ENCODE measurements around the gene CAPNS1.
"Not testable (repeated sequence)": the region's sequence is repeated elsewhere in the genome, so short reads cannot be mapped to it uniquely, and the experiment has no call there.

The CAPNS1 gene

DNA sequence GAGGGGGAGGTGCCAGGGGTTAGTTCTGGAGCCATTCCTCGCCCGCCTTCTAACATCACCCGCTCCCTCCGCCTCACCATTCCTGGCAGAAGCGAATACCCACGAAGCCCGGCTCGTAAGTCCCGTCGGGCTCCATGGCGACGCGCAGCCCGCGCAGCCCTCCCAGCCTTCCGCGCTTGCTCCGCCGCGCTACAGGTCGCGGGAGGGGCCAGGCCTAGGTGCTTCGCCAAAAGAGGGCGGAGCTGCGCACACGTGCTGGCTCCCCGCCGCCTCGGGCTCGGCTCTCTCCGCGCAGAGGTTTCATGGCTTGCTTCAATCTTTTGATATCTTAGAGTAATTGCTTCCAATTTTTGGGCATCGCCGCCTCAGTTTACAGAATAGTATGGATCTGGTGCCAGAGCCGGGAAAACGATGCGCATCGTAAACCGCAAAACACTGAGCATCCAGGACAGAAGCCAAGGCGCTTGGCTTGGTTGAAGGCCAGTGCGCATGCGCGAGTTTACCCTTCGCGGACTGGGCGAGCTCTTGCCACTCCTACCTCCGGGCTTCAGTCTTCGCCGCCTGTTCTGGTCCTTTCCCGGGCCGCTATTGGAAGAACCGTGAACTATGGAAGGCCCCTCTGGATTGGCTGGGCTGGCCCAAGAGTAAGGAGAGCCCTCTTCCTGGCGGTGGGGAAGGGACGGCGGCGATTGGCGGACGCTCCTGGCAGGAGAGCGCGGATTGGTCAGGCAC lies 25.0 kb upstream of the CAPNS1 start, which contains the start of gene POLR2I:
Gene POLR2I, minus strand, starts transcription at position 155 of the 732 bp plus-strand sequence. Its CDS starts 19 bp downstream, at position 136.
- peak; percentile 100 for DNase-seq (ENCODE audit: low spot score)

DNA sequence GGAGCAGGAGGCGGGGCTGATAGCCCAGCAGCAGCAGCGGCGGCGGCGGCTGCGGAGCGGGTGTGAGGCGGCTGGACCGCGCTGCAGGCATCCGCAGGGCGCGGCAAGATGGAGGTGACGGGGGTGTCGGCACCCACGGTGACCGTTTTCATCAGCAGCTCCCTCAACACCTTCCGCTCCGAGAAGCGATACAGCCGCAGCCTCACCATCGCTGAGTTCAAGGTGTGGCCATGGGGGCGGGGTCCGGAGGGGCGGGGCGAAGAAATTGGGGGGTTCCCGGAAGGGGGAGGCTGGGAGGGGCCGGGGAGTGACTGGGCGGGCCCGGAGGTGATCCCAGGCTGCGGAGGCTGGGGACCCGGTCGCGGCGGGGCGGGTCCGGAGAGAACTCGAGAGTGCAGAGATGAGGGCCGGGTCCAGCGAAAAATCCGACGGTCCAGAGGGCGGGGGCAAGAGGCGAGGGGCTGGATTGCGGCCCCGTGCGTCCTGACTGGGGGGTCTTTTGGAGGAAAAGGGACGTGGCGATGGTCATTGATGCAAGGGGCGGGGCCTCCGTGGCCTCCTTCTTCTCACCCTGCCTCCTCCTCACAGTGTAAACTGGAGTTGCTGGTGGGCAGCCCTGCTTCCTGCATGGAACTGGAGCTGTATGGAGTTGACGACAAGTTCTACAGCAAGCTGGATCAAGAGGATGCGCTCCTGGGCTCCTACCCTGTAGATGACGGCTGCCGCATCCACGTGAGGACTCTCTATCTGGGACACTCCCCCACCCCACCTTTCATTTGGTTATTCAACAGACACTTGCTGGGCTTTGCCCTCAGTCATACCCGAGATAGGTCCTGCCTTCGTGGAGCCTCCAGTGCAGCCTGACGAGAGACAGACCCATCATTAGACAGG lies 24.2 kb upstream of the CAPNS1 start, which contains the start of gene TBCB:
Gene TBCB, plus strand, starts transcription at position 16 of the 891 bp plus-strand sequence. Its CDS starts 93 bp downstream, at position 109.
- peak; percentile 23 for DNase-seq (ENCODE audit: low spot score)

DNA sequence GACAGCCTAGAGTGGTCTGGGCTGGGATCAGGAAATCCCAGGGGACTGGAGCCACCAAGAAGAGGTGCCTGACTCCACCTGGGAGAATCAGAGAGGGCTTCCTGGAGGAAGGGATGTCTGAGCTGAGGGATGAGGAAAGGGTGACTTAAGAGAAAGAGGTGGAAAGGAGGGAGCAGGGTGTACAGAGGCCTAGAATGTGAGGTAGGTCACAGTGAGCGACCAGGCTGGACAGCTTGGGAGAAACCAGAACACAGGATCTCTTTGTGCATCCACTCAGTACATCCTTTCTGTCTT lies 23.6 kb upstream of the CAPNS1 start:
- no peak for DNase-seq (ENCODE audit: low spot score)

DNA sequence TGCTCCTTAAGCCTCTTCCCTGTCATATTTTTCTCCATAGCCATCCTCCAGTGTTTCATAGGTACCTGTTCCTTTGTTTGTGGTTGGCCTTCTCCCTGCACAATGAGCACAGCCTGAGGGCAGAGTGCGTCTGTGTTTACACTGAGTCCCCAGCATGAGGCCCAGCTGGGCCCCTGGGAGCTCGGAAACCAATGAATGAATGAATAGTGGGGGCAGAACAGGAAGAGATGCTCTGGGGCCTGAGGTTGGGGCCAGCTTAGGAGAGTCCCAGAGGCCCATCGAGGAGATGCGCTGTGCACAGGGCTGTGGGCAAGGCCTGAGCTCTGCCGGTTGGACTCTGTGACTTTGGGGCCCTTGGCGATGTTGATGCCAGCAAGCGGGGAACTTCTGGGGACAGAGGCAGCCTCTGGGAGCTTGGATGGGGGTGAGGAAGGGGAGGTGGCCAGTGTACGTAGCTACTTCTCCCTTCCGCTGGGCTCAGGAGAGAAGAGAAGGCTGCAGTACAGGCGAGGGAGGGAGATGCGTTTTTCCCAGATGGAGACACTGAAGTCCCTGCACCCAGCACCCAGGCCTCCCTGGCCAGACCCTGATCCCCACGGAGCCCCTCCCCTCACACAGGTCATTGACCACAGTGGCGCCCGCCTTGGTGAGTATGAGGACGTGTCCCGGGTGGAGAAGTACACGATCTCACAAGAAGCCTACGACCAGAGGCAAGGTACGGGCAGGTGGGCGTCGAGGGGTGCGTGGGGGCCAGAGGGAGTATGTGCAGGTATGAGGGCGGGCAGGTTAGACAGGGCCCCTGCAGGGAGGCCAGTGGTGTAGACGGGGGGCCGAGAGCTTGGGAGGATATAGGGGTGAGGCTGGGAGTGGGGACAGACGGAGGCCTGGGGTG lies 19.5 kb upstream of the CAPNS1 start:
- no peak for DNase-seq (ENCODE audit: low spot score)

DNA sequence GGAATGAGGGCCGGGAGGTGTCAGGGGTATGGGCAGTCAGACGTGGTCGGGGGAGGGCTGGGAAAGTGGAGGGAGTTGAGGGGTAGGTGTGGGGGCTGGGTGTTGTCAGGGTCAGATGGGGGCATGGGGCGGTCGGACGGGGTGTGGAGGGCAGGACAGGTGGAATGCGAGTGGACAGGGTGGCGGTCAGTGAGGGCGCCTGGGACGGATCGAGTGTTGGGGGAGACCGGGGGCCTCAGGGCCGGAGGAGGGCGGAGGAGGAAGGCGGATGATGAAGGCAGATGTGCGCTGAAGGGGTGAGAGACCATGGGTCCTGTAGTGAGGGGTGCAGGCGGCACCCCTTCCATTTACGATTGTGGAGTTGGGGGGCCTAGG lies 18.9 kb upstream of the CAPNS1 start:
- DNase-seq (ENCODE audit: low spot score): no peak

DNA sequence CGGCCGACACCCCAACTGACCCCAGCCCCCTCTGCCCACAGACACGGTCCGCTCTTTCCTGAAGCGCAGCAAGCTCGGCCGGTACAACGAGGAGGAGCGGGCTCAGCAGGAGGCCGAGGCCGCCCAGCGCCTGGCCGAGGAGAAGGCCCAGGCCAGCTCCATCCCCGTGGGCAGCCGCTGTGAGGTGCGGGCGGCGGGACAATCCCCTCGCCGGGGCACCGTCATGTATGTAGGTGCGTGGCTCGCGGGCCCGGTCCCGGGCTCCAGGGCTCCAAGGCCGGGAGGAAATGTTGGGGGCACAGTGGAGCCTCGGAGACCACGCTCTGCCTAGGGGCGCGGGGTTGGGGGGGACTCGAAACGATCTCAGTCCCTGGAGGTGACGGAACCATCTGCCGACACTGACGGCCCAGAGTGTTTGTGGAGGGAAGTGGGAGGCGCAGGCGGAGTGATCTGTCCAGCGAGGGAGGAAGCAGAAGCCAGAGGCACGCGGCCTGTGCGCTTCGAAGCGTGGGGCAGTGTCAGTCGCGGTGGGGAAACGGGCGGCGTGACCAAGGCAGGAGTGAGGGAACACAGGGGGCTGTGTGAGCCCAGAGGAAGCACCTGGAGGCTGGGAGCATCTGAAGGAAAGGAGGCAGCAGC lies 18.3 kb upstream of the CAPNS1 start:
- DNase-seq (ENCODE audit: low spot score): no peak

DNA sequence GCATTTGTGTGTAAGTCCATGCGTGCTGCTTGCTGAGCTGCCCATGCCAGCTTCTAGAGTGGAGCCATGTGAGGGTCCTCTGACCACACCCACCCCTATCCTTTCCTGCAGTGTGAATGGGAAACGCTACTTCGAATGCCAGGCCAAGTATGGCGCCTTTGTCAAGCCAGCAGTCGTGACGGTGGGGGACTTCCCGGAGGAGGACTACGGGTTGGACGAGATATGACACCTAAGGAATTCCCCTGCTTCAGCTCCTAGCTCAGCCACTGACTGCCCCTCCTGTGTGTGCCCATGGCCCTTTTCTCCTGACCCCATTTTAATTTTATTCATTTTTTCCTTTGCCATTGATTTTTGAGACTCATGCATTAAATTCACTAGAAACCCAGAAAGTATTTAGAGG lies 14.3 kb upstream of the CAPNS1 start:
- no peak for DNase-seq (ENCODE audit: low spot score)

DNA sequence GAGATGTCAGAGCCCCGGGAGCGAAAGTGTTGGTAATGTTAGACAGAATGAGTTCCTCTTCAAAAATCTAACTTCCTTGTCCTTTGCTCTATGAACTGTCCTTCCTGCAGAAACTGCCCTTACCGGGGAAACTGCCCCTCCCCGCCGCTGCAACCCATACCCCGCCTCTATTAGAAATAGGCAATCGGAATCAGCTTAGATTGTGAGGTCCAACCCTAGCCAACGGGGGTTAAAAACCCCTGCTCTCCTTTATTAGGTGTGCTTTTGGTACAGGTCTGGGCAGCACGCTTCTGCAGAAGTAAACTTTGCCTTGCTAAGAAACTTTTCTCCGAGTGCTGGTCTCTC lies 11.5 kb upstream of the CAPNS1 start:
- DNase-seq (ENCODE audit: low spot score): no peak

DNA sequence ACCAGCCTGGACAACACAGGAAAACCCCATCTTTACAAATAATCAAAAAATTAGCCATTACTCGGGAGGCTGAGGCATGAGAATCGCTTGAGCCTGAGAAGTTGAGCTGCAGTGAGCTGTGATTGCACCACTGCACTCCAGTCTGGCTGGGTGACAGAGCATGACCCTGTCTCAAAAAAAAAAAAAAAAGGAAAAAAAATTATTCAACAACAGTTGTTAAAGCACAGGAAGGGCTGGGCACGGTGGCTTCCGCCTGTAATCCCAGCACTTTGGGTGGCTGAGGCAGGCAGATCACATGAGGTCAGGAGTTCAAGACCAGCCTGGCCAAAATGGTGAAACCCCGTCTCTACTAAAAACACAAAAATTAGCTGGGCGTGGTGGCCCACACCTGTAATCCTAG lies 8.6 kb upstream of the CAPNS1 start:
- DNase-seq (ENCODE audit: low spot score): not testable (repeated sequence)

DNA sequence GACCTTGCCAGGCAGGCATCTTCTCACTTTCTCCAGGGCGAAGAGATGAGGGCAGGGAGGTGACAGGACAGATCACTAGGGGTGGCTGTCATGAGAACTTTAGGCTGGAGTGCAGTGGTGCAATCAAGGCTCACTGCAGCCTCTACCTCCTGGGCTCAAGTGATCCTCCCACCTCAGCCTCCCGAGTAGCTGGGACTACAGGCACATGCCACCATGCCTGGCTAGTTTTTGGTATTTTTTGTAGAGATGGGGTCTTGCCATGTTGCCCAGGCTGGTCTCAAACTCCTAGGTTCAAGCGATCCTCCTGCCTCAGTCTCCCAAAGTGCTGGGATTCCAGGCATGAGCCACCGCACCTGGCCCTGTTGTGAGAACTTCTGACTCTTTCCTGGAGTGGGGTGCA lies 5.0 kb upstream of the CAPNS1 start:
- not testable (repeated sequence) for DNase-seq (ENCODE audit: low spot score)

DNA sequence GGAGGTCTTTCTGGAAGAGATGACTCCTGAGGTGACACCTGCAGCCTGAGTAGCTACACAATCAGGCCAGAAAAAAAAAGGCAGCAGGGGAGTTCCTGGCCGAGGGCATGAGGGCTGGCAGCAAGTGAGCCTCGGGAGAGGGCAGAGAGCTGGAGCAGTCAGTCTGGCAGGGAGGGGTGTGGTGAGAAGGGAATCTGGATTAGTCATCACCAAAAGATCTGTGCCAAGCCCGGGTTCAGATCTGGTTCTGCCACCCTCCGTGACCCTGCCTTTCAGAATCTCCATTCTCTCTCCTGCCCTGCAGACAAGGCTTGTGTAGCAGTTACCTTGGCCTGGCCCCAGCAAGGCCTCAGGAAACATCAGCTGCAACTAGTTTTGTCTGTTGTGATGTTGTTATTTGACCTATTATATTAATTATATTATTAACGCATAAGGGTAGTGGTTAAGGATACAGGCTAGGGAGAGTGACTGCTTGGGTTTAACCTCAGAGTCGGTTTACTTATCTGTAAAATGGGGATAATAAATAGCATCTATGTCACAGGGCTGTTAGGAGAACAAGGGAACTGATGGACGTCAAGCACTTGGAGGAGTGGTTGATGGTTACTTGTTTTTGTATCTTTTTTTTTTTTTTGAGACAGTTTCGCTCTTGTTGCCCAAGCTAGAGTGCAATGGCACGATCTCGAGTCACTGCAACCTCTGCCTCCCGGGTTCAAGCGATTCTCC lies 2.7 kb upstream of the CAPNS1 start:
- DNase-seq (ENCODE audit: low spot score): peak; percentile 94

DNA sequence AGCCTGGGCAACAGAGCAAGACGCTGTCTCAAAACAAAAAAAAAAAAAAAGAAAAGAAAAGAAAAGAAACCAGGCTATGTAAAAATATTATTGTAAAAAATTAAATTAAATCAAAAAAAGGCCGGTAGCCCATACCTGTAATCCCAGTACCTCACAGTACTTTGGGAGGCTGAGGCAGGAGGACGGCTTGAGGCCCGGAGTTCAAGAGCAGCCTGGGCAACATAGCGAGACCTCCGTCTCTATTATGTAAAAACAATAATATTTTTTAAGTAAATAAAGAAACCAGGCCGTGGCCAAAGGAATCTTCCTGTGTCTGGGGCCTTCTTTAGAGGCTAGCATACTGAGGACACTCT lies 770 bp upstream of the CAPNS1 start:
- no peak for DNase-seq (ENCODE audit: low spot score)

DNA sequence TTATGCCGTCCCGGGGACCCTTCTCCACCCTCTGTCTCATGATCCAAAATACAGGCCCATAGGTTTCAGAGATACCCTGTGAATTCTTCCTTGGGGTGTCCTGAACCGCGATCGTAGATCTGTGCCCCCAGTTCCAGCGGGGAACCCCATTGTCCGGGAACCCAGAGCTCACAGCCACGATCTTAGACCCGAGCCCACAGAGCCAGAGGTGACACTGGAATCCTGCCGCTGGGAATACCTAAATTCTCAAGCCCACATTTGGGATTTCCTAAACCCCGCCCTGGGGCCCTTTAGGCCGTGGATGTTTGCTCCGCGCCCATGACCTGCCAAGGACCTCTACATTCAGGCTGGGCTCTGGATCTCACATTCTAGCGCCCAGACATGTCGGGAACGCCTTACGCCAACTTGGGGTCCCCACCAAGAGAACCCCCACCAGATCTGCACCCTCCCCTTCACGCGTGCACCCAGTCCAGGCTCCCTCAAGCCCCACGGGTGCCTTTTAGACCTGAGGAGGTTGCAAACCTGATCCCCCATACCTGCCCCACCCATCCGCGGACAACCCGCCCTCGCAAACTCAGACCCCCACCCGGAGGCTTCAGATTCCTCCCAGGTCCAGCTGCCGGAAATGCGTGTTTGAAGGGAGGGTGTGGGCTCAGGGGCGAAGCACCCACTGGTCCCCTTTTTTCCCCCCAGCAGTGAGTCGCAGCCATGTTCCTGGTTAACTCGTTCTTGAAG lies 605 bp downstream of the CAPNS1 start:
- peak; percentile 81 for DNase-seq (ENCODE audit: low spot score)

DNA sequence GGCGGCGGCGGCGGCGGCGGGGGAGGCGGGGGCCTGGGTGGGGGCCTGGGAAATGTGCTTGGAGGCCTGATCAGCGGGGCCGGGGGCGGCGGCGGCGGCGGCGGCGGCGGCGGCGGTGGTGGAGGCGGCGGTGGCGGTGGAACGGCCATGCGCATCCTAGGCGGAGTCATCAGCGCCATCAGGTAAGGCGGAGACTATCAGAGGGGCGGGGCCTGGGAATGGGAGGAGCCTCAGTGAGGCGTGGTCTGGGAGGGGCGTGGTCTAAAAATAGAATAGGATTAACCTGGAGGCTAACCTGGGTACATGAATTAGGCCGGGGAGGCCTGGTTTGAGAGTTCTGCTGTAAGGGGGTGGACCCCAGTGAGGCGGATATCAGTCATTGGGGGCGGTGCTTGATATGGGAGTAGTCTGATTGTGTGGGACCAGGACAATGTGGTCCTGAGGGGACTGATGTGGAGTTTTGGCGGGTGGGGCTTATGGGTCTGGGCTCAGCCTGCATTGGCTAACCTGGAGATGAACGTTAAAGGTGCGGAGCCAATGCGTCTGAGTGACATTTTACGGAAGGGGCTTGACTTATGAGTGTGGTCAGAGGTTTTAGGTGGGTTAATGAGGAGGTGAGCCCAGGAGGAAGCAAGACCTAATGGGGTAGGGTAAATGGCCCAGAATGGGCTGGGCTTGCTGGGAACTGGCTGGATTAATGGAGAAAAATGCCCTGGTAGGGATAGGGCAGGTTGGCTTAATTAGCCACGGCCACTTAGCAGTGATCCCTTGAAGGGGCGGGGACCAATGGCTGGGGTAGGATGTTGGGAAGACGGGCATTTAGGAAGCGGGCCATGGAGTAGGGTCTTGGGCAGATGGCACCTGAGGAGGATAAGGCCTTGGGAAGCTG lies 1.4 kb downstream of the CAPNS1 start:
- peak; percentile 90 for DNase-seq (ENCODE audit: low spot score)

DNA sequence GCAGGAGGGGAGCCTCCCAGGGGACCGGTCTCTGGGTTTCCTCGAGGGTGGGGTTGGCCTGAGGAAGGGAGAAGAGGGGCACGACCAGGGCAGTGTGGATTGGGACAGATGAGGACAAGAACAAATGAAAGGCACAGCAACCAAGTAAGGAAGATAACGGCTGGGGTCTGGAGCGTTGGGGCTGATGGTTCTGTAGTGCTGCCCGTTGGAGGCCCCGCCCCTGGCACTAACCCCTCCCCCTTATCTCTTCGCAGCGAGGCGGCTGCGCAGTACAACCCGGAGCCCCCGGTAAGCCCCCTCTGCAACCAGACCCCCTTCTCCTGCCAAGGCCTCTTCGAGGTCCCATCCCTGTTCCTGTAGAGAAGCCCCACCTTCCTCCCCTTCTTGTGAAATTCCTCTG lies 2.2 kb downstream of the CAPNS1 start:
- no peak for DNase-seq (ENCODE audit: low spot score)

DNA sequence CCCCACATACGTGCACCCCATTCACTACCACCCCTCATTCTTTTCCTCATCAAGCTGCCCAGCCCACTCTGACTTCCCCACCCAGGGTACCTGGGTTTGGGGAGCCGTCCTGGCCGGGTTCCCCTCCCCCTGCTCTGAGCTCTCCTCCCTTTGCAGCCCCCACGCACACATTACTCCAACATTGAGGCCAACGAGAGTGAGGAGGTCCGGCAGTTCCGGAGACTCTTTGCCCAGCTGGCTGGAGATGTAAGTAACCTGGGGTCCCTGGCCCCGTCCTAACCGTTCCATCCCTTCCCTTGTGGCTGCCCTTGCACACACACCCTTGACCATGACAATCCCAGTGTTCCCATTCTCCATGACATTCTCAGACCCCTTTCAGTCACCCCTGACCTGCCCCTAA lies 2.6 kb downstream of the CAPNS1 start:
- no peak for DNase-seq (ENCODE audit: low spot score)

DNA sequence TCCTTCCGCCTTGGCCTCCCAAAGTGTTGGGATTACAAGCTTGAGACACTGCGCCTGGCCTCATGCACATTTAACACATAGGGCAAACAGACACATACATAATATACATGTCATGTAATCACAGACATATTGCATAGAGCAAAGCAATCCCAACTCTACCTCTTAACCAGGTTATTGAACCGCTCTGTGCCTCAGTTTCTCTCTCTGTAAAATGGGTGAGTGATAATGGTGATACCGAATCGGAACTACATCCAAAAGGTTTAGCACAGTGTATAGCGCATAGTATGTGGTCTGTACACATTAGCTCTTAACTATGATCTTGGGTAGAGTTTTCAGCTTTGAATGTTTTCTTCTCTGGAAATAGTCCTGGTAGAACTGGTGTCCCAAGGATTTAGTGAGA lies 4.8 kb downstream of the CAPNS1 start:
- DNase-seq (ENCODE audit: low spot score): no peak

DNA sequence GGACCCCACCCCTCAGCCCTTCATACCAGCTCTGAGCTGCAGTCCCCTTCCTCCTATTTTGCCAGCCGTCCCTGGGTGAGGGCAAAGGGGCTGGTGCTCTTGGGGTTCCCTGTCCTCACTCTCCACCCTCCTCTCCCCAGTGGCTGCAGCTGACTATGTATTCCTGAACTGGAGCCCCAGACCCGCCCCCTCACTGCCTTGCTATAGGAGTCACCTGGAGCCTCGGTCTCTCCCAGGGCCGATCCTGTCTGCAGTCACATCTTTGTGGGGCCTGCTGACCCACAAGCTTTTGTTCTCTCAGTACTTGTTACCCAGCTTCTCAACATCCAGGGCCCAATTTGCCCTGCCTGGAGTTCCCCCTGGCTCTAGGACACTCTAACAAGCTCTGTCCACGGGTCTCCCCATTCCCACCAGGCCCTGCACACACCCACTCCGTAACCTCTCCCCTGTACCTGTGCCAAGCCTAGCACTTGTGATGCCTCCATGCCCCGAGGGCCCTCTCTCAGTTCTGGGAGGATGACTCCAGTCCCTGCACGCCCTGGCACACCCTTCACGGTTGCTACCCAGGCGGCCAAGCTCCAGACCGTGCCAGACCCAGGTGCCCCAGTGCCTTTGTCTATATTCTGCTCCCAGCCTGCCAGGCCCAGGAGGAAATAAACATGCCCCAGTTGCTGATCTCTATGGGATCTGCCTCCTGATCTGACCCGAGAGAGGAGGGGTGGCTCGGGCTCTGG lies 10.0 kb downstream of the CAPNS1 start:
- no peak for DNase-seq (ENCODE audit: low spot score)

DNA sequence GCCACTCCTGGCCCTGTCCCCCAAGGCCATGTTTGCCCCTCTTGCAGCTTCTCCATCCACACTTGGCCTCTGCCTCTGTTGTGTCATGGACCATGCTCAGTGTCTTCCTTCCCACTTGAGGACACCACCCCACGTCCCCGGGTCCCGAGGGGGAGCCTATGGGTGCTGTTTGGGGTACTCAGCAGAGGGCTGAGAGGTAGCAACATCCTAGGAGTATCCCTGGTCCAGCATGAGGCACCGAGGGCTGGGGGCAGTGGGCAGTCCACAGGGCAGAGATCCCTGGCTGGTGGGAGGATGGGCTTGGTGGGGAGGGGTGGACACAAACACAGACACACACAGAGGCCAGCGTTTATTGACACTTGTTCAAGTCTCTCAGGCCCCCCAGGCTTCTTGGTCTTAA lies 10.7 kb downstream of the CAPNS1 start:
- DNase-seq (ENCODE audit: low spot score): no peak
